ENCODE measurements around the gene TMEM134.

The TMEM134 gene

GRCh38 chr11:67458266-67458665 lies 10.8 kb downstream of the TMEM134 start:
- DNase-seq (ENCODE audit: low read depth) = no peak

GRCh38 chr11:67457453-67457852 lies 11.6 kb downstream of the TMEM134 start:
- no peak for DNase-seq (ENCODE audit: low read depth)

- DNase-seq (ENCODE audit: low read depth) = no peak
Observed at GRCh38 chr11:67456068-67456705, 12.9 kb downstream of the TMEM134 start.

GRCh38 chr11:67455054-67455453 lies 14.0 kb downstream of the TMEM134 start, which contains the start of gene CABP4:
Gene CABP4, plus strand, starts transcription at chr11:67455354. Its CDS starts 70 bp downstream, at chr11:67455424.
- no peak for DNase-seq (ENCODE audit: low read depth)

GRCh38 chr11:67453816-67454732 lies 15.0 kb downstream of the TMEM134 start:
- no peak for DNase-seq (ENCODE audit: low read depth)

GRCh38 chr11:67452141-67452952 lies 16.7 kb downstream of the TMEM134 start, which contains the start of gene GPR152:
Gene GPR152, minus strand, starts transcription at chr11:67452729. Its CDS starts 5 bp downstream, at chr11:67452724.
- no peak for DNase-seq (ENCODE audit: low read depth)

- DNase-seq (ENCODE audit: low read depth) = no peak
Observed at GRCh38 chr11:67451658-67451976, 17.4 kb downstream of the TMEM134 start.

- no peak for DNase-seq (ENCODE audit: low read depth)
Observed at GRCh38 chr11:67450796-67451657, 18.0 kb downstream of the TMEM134 start.

- DNase-seq (ENCODE audit: low read depth) = no peak
Observed at GRCh38 chr11:67449116-67449844, 19.8 kb downstream of the TMEM134 start.

GRCh38 chr11:67448220-67448609 lies 20.8 kb downstream of the TMEM134 start:
- no peak for DNase-seq (ENCODE audit: low read depth)

- no peak for DNase-seq (ENCODE audit: low read depth)
Observed at GRCh38 chr11:67445515-67445914, 23.5 kb downstream of the TMEM134 start.

GRCh38 chr11:67442504-67443404 lies 26.3 kb downstream of the TMEM134 start:
- no peak for DNase-seq (ENCODE audit: low read depth)

- no peak for DNase-seq (ENCODE audit: low read depth)
Observed at GRCh38 chr11:67441731-67442351, 27.2 kb downstream of the TMEM134 start.

GRCh38 chr11:67441098-67441563 lies 27.9 kb downstream of the TMEM134 start:
- DNase-seq (ENCODE audit: low read depth) = no peak

- DNase-seq (ENCODE audit: low read depth) = no peak
Observed at GRCh38 chr11:67440229-67441097, 28.6 kb downstream of the TMEM134 start.

- DNase-seq (ENCODE audit: low read depth) = no peak
Observed at GRCh38 chr11:67439321-67440228, 29.5 kb downstream of the TMEM134 start.

All from activated T-cell treated with anti-CD3 and anti-CD28 coated beads for 24 hours (primary cell).